ENCODE data around the gene HDAC7. TPM values are rescaled to one million over a fixed set of nuclear protein-coding genes. Genes with fewer than 3 reads are reported as not detected.

HDAC7 gene
- total RNA-seq, 6 experiments from 2014 or later, result 104 to 120 (median 108) TPM

DNA sequence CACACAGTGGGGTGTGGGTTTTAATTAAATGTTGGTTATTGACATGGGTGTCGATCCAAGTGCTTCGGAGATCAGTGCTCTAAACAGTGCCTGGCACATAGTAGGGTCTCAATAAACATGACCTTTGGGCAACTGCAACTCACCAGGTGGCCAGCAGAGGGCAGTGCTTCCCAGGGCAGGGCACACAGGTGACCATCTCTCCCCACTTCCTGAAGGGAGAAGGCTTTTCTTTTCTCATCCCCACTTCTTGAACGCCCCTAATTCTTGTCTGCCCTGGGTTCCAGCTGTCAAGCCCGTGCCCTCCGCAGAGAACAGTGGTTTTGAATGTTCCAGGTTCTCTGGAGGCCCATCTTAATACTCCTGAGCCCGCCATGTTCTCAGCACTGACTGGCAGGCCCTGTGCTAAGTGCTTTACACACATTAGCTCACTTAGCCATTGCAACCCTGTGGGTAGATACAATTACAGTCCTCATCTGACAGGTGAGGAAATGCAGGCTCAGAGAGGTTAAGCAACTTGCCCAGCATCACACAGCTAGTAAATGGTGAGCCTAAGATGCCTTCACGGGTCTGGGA lies 77.4 kb downstream of the HDAC7 start:
- Mint-ChIP-seq H3K27me3 (ENCODE audit: insufficient read depth) (peaks cover 6% of the 10 kb centered on the region; the same call in 1 of the 2 replicates), H3K27ac (no peak overlapping the region), H3K4me3 (no peak overlapping the region), H3K4me1 (ENCODE audit: low read depth) (peaks cover 11% of the 10 kb centered on the region), H3K9me3 (no peaks in the 10 kb centered on the region), H3K36me3 (ENCODE audit: low read depth) (no peaks in the 10 kb centered on the region)
- TF ChIP-seq CTCF (IDR thresholded peaks at IDR 0.05), result peak; percentile 98
- DNase-seq, result no peak

- H3K36me3 Mint-ChIP-seq (ENCODE audit: low read depth), result no peaks in the 10 kb centered on the region
- TF ChIP-seq CTCF (IDR thresholded peaks at IDR 0.05), result no peak
Observed at GRCh38 chr12:47741340-47741703, 78.4 kb downstream of the HDAC7 start.

GRCh38 chr12:47740606-47741339 lies 78.9 kb downstream of the HDAC7 start:
- Mint-ChIP-seq H3K27ac (no peak overlapping the region), H3K9me3 (no peaks in the 10 kb centered on the region), H3K4me3 (no peak overlapping the region), H3K36me3 (ENCODE audit: low read depth) (no peaks in the 10 kb centered on the region), H3K4me1 (ENCODE audit: low read depth) (peaks cover 18% of the 10 kb centered on the region), H3K27me3 (ENCODE audit: insufficient read depth) (peaks cover 6% of the 10 kb centered on the region; the same call in 1 of the 2 replicates)
- DNase-seq, result no peak
- TF ChIP-seq CTCF (IDR thresholded peaks at IDR 0.05), result no peak

More at GRCh38 chr12:47741340-47741703, 78.4 kb downstream of the HDAC7 start:
- Mint-ChIP-seq H3K4me3 (no peak overlapping the region), H3K27me3 (ENCODE audit: insufficient read depth) (peaks cover 6% of the 10 kb centered on the region; the same call in 1 of the 2 replicates), H3K4me1 (ENCODE audit: low read depth) (peaks cover 18% of the 10 kb centered on the region), H3K9me3 (no peaks in the 10 kb centered on the region), H3K27ac (no peak overlapping the region)
- DNase-seq, result no peak

DNA sequence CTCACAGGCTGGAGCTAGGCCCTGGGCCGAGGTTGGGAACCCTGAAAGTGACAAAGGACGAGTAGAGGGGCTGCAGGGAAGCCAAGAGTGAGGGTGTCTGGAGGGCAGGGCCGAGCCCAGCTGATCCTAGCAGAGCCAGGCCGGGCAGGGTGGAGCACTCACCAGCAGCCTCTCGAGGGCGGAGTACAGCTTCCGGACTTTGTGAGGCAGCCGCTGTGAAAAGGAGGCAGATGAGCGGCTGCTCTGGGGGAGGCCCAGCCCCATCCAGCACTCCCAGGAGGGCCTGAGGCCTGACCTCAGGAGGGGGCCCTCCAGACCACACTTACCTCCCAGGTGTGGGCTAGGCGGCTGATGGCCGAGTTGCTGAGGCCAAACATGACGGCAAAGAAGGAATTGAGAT lies 79.7 kb downstream of the HDAC7 start:
- Mint-ChIP-seq H3K27me3 (ENCODE audit: insufficient read depth) (peaks cover 4% of the 10 kb centered on the region; the same call in 1 of the 2 replicates), H3K9me3 (no peaks in the 10 kb centered on the region), H3K4me3 (no peak overlapping the region), H3K4me1 (ENCODE audit: low read depth) (peaks cover 18% of the 10 kb centered on the region), H3K27ac (no peak overlapping the region), H3K36me3 (ENCODE audit: low read depth) (no peaks in the 10 kb centered on the region)
- no peak for DNase-seq
- no peak for TF ChIP-seq CTCF (IDR thresholded peaks at IDR 0.05)

- H3K27ac Mint-ChIP-seq, result no peak overlapping the region
- no peak overlapping the region for H3K4me3 Mint-ChIP-seq
Observed at GRCh38 chr12:47739297-47739696, 80.4 kb downstream of the HDAC7 start.

More at GRCh38 chr12:47739297-47739696, 80.4 kb downstream of the HDAC7 start:
- peaks cover 18% of the 10 kb centered on the region for H3K4me1 Mint-ChIP-seq (ENCODE audit: low read depth)
- no peak for TF ChIP-seq CTCF (IDR thresholded peaks at IDR 0.05)
- no peak for DNase-seq
- H3K9me3 Mint-ChIP-seq, result no peaks in the 10 kb centered on the region
- no peaks in the 10 kb centered on the region for H3K36me3 Mint-ChIP-seq (ENCODE audit: low read depth)
- H3K27me3 Mint-ChIP-seq (ENCODE audit: insufficient read depth), result peaks cover 1% of the 10 kb centered on the region; the same call in 1 of the 2 replicates

Data from HFFc6 (cell line).